ENCODE data around the gene CELSR1.

CELSR1 gene

DNA sequence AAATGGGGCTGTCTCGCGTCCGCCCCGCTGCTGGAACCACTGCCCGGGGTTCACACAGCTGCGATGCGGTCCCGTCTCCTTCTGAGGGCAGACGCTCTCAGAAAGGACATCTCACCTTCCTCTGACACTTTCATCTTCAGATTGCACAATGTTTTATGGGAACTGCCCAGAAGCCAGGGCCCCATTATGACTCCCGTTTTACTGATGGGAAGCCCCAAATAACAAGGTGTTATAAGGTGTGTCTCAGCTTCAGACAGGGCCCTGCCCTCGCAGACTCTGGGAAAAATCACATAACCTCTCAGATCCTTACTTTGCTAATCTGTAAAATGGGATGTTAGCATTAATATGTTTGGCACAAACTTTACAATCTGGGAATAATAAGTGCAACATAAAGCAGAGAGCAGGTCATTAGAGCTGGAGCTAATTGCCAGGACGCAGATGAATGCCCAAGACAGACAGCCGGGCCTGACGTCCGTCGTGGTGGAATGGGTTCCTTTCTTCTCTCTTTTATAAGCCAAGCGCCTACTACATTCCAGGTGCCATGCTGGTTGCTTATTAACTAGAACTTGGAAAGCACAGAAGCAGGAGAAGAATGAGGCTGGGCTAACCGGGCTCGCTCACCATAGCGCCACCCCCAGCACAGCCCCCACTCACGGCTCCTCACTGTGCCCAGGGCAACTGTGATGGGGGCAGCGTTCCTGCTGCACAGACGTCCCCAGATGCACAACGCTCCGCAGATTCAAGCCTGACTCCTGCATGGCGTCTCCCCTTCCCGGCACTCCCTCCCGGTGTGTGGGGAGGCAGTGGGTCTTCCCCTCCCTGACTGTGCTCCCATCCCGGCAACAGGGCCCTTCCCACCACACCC is 158.1 kb downstream of the CELSR1 start:
- TF ChIP-seq, protein P1, sequence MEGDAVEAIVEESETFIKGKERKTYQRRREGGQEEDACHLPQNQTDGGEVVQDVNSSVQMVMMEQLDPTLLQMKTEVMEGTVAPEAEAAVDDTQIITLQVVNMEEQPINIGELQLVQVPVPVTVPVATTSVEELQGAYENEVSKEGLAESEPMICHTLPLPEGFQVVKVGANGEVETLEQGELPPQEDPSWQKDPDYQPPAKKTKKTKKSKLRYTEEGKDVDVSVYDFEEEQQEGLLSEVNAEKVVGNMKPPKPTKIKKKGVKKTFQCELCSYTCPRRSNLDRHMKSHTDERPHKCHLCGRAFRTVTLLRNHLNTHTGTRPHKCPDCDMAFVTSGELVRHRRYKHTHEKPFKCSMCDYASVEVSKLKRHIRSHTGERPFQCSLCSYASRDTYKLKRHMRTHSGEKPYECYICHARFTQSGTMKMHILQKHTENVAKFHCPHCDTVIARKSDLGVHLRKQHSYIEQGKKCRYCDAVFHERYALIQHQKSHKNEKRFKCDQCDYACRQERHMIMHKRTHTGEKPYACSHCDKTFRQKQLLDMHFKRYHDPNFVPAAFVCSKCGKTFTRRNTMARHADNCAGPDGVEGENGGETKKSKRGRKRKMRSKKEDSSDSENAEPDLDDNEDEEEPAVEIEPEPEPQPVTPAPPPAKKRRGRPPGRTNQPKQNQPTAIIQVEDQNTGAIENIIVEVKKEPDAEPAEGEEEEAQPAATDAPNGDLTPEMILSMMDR (IDR thresholded peaks at IDR 0.05; ENCODE audit: control extremely low read depth, extremely low read depth, low read depth, missing control alignments): no peak
- CTCF ChIA-PET: interaction anchor here (1.5 to 2.5 kb wide), 2 partner anchors 11 to 12 kb away, joined by 8 read pairs; no protein-coding TSS in a partner anchor
- DNase-seq (ENCODE audit: extremely low spot score): no peak
- POLR2A ChIA-PET: no interaction called here

DNA sequence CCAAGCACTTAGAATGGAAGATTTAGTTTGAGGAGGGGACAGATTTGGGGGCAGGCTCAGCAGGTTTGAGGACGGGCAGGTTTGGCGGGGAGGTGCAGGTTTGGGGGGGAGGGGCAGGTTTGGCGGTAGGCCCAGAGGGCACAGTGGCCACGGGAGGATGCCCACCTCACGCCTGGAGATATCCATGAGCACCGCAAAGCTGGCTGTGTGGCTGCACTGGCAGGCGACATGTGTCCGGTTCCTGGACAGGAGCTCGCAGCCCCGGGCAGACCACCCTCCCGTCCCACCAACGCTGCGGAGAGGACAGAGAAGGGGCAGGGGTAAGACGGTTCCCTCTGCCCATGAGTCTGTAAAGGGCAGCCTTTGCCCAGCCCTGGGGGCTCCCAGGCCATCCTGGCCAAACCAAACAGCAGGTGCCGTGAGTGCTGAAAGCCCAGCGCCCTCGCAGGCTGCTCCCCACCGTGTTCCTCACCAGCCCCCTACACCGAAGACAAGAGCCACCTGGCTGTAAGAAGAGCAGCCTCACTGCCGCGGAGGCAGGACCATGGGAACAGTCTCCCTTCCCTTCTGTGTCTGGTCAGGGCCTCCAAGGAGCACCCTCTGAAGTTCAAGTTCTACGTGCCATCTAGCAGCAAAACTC is 158.9 kb downstream of the CELSR1 start:
- no peak for DNase-seq (ENCODE audit: extremely low spot score)
- CTCF ChIA-PET: interaction anchor here (1.5 kb wide), 1 partner anchor 11 kb away, joined by 8 read pairs; no protein-coding TSS in a partner anchor
- POLR2A ChIA-PET: no interaction called here
- TF ChIP-seq, protein P1 (IDR thresholded peaks at IDR 0.05; ENCODE audit: control extremely low read depth, extremely low read depth, low read depth, missing control alignments): no peak

DNA sequence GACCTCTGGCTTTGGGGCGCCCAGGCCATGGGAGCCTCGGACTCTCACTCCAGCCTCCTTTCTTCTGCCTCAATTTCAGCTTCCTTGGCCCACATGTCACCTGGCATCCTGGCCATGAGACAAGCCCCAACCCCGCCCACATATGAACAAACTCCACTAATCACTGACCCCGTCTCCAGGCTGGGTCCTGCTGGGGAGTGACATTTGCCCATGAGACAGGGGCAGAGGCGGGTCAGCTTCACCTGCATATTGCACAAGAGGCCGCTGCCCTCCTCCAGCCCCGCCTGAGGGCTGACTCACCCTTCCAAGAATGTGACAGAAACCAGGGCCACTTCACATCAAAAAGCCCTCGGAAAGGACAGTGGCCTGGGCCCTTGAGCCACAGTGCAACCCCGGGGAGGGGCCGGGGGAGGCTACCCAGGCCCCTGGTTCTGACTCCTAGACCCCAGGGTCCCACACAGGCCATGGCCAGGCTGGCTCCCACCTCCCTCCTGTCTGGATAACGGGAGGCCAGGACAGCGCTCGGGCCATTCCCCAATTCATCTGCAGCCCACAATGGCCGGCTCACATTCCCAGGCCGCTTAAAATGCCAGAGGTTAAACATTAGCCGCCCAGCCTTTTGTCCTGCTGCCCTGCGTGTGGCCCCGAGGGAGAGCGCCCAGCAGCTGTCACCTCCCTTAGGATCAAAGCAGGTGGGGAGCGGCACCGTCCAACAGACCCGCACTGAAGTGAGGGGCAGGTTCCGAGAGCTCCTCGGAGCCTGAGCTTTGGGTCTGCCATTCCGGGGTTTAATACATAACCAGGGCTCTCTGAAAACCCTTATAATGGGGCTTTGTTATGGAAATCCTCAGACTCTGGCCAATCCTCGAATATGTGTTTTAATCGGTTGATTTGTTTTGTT is 159.6 kb downstream of the CELSR1 start:
- ChIA-PET POLR2A (no interaction called here), CTCF (interaction anchor here (1.5 to 1.8 kb wide), 2 partner anchors 10 kb away, joined by 8 read pairs; no protein-coding TSS in a partner anchor)
- TF ChIP-seq, protein P1 (IDR thresholded peaks at IDR 0.05; ENCODE audit: control extremely low read depth, extremely low read depth, low read depth, missing control alignments): no peak
- DNase-seq (ENCODE audit: extremely low spot score): no peak

DNA sequence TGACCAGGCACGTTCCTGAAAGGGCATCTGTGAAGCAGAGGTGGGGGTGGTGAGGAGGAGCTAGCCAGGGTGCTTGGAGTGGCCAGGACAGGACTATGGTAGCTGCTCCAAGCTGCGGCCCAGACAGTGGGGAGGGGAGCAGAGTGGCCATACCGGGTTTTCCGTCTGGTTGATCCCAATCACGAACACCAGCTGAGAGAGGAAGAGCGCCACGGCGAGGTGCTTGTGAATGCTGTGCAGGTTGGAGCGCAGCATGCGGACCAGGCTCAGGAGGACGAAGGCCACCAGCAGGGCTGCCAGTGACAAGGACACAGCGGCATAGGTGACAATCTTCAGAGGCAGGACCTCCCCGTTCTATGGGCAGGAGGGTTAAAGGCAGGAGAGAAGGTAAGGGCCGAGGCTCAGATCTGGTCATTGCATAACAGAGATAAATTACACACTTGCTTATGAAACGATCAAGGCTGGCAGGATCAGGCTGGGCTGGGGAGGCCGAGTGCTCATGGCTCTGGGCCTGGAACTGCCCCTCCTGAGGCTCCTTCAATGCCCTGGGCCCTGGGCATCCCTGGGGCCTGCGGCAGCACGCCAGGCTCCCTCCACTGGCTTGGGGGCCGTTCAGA is 160.4 kb downstream of the CELSR1 start:
- CTCF ChIA-PET: interaction anchor here (1.8 kb wide), 1 partner anchor 10 kb away, joined by 8 read pairs; no protein-coding TSS in a partner anchor
- TF ChIP-seq, protein P1 (IDR thresholded peaks at IDR 0.05; ENCODE audit: control extremely low read depth, extremely low read depth, low read depth, missing control alignments): no peak
- POLR2A ChIA-PET: interaction anchor here (0.7 kb wide), 1 partner anchor 12 kb away, joined by 4 read pairs; no protein-coding TSS in a partner anchor
- DNase-seq (ENCODE audit: extremely low spot score): no peak

DNA sequence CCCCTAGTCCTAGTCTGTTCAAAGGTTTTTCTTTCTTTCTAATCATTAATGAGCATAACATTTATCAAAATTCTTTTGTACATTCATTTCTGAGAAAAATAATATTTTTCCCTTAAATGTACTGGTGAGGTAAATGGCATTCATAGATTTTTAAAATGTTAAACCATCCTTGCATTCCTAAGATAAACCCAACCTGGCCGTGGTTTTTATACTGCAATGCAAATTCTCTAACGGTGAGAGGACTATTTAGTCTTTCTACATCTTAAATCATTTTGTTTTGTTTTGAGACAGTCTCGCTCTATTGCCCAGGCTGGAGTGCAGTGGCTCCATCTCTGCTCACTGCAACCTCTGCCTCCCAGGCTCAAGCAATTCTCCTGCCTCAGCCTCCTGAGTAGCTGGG is 161.3 kb downstream of the CELSR1 start:
- POLR2A ChIA-PET: interaction anchor here (0.6 to 0.7 kb wide), 2 partner anchors 11 to 16 kb away, joined by 3 to 4 read pairs; no protein-coding TSS in a partner anchor
- DNase-seq (ENCODE audit: extremely low spot score): no peak
- TF ChIP-seq, protein P1 (IDR thresholded peaks at IDR 0.05; ENCODE audit: control extremely low read depth, extremely low read depth, low read depth, missing control alignments): no peak
- CTCF ChIA-PET: interaction anchor here (1.8 kb wide), 1 partner anchor 9 kb away, joined by 8 read pairs; no protein-coding TSS in a partner anchor

Measured in GM10248 (cell line).